GM19099 (cell line): ENCODE data around the gene MTUS2.

Experiments
- POLR2A ChIP-seq: IDR thresholded peaks from 3 replicates; pipeline ENCODE4 v1.6.1; 2011; ENCODE audit warnings: low read depth; ENCODE audit not compliant: insufficient read length; ENCODE audit errors: extremely low read depth

Gene MTUS2

DNA sequence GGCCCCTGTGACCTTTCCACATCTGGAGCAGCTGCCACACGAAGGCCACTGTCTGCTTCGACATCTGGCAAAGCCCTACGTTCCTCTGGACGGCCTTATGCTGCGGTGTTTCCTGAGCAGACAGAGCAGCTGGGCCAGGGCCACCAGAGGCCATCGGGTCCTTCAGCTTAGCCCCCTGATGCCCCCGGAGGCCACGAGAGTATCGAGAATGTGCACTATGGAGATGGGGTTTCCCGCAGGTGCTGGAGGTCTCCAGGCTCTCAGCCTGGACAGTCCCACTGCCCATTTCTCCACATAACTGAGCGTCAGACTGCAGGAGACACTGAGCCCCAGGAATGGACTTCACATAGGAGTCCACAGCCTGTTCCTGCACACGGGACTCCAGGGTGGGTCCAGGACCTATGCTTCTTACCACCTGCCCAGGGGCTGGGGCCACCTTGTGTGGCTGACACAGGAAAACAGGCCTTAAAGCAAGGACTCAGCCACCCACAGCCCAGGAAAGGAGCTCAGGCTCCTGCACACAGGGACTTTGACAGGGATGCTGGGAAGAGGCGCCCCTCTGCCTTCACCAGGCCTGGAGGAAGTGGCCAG is 694.7 kb downstream of the MTUS2 start:
- no peak for TF ChIP-seq POLR2A

GRCh38 chr13:29515372-29515771 is 695.2 kb downstream of the MTUS2 start:
- TF ChIP-seq POLR2A = no peak

DNA sequence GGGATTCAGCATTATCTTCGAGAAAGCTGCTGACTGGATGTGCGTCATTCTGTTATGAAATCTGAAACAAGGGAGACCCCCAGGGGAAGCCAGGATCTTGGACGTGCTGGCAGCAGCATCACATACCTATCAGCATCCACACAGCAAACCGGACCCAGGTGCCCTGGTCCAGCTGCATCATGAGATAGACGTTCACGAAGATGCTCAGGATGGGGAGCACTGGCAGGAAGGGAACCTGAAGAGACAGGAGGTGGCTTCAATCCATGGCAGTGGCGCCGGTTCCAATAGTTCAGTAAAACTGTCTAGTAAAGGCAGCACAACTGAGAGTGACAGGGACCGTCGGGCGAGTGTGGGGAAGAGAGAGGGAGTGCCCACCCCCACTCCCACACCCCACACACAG is 695.9 kb downstream of the MTUS2 start:
- no peak for TF ChIP-seq POLR2A

DNA sequence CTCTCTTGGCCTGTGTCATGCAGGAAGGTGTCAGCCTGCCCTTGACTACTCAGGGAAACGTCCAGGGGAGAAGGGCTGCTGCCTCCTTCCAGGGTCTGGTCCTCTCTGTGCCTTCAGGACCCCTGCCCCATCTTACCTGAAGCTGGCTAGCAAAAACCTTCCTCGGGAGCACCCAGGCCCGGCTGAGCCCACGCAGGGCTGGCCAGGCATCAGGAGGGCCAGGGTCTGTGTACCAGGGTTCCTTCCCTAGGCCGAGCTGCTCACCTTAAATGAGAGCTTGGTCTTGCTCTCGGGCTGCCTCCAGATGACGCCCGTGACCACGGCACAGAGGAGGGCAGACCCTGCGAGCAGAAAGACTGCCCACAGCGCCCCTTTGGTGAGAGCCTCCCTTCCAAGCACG is 696.7 kb downstream of the MTUS2 start:
- no peak for TF ChIP-seq POLR2A

DNA sequence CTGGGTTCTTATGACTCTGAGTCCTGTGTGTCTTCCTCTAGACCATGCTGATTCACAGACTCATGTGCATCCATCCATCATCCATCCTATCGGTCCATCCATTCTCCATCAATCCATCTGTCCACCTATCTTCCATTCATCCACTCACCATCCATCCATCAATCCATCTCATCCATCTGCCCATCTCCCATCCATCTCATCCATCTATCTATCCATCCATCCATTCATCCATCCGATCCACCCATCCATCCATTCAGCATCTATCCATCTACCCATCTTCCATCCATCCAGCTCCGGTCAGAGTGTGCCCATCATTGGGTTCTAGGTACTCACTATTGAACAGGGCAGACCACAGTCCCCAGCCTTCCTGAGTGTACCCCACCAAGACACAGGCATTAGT is 699.8 kb downstream of the MTUS2 start:
- TF ChIP-seq POLR2A = no peak

GRCh38 chr13:29520671-29521070 is 700.5 kb downstream of the MTUS2 start:
- TF ChIP-seq POLR2A = no peak

- TF ChIP-seq POLR2A = no peak
Measured at GRCh38 chr13:29521336-29521735, 701.2 kb downstream of the MTUS2 start.

DNA sequence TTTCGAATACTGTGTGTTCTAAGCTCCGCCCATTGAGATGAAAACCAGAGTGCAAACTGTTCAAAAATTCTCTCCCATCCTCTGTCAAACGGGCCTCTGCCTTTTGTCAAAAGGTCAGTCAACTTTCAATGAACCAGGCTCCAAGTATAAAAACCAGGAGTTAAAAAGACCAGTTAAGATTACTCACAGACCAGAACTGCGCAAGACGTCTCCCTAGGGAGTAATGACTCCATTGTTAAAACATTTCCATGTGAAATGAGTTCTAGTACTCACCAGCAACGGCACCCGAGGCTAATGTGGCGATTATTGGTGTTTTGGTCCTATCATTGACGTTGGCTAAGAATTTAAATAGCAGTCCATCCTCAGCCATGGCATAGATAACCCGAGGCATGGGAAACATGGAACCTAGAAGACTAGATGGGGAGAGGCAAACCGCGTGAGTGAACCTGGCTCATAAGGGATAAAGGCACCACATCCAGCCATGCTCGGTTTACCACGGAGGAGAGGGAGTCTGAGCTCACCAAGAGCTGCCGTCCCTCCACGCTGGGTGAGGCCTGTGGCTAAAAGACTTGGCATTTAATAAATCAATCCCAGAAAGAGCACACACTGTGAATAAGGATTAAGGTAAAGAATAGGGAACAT is 702.0 kb downstream of the MTUS2 start:
- no peak for TF ChIP-seq POLR2A

DNA sequence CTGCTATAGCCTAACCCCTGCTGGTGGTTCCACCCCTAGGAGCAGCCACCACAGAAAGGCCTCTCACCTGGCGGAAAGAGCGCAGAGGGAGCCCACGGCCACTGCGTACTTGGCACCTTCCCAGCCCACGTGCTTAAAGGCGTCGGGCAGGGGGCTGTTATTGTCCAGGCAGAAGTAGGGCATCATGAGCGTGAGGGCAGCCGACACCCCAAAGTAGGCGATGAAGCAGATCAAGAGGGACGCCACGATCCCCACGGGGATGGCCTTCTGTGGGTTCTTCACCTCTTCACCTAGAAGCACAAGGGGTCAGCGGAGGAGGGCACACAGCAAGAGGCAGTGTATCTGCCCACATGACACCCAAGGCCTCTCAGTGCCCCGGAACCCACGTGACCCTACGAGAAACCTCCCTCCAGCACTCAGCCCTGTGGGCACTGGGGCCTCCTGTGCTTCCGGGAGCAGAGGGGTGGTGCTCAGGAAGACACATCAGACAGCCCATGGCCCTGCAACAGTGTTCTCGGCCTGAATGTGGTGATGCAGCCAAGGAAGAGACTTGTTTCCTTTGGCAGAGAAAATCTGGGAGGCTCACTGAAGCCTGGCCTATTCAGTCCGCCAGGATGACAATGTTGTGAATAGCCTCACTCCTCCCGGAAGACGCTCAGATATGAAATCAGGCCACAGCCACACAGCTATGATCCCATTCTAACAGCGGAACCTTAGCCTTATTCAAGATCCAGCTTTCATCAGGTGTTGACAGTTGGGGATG is 703.2 kb downstream of the MTUS2 start:
- no peak for TF ChIP-seq POLR2A

- no peak for TF ChIP-seq POLR2A
Measured at GRCh38 chr13:29524176-29524575, 704.0 kb downstream of the MTUS2 start.

- TF ChIP-seq POLR2A = no peak
Measured at GRCh38 chr13:29524641-29525040, 704.5 kb downstream of the MTUS2 start.

GRCh38 chr13:29525757-29526156 is 705.6 kb downstream of the MTUS2 start:
- no peak for TF ChIP-seq POLR2A

GRCh38 chr13:29526741-29527140 is 706.6 kb downstream of the MTUS2 start:
- TF ChIP-seq POLR2A = no peak

DNA sequence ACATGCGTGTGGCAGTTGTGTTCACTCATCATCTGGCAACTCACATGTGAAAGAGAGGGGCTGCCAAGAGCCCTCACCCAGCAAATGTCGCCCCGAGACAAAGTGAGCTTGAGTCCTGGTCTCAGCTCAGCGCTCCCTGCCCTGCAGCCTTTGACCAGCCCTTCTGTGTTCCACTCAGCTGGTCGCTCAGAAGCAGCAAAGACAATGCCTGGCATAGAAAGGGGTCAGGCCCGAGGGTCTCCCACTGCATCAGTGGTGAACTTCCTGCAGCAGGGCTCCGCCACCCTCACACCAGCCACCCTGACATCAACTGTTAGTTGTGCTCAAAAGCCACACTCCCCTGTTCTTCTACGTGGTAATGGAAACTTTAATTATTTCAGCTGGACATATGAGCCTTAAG is 707.4 kb downstream of the MTUS2 start:
- TF ChIP-seq POLR2A = no peak

DNA sequence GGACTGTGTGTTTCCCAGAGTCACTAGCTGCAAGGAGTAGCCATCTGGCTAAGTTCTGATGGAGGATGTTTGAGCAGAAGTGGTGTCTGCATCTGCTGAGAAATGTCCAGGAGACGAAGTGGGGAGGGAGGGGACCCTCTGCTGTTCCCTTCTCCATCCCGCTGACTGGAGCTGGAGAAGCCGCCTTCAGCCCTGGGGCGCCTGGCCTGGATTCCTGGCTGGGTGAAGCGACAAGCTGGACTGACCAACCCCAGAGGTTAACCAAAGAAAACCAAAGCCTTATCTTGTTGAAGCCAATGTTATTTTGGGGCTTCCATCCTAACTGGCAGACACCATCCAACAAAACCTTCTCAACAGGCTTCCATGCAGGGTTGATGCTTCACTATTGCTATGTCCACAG is 707.8 kb downstream of the MTUS2 start:
- no peak for TF ChIP-seq POLR2A

GRCh38 chr13:29529754-29530153 is 709.6 kb downstream of the MTUS2 start:
- no peak for TF ChIP-seq POLR2A

DNA sequence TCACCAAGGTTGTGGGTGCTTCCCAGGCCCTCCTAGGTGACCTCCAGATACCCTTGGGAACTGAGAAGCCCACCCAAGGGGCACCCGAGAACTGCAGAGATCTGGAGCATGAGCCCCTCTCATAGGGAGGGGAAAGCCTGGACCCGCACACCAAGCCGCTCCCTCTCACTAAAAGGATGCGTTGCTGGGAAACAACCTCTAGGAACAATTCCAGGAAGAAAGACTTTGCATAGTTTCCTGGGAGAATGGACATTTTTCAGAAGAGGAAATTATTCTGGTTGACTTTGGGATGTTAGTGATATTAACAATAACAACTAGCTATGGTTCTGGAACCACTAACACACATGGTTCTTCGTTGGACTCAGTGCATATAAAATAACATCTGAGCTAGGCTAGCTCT is 710.8 kb downstream of the MTUS2 start:
- no peak for TF ChIP-seq POLR2A

- TF ChIP-seq POLR2A = no peak
Measured at GRCh38 chr13:29532116-29532515, 712.0 kb downstream of the MTUS2 start.
